Measurements from ENCODE around the gene HCAR2. TPM values are rescaled to one million over a fixed set of nuclear protein-coding genes. Genes with fewer than 3 reads are reported as not detected.

HCAR2 gene
- total RNA-seq, 1 experiment from 2014 or later, result not detected

DNA sequence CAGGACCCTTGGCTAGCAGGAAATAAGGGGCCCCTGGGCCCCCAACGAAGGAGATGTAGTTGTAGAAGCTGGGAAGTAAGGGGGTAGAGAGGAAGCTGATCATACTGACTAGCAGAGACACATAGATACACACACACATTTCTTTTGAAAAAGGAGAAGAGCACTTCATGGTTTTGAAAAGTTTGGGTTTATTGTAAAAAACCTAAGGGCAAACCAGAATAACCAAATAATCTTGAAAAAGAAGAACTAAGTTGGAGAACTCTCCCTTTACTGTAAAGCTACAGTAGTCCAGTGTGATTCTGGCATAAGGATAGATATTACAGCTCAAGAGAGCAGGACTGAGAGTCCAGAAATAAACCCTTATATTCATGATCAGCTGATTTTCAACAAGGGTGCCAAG, 19.2 kb upstream of the HCAR2 start:
- H2AFZ ChIP-seq (ENCODE audit: low read depth, low read length, poor library complexity, severe bottlenecking), result no peak overlapping the region
- DNase-seq (ENCODE audit: low read depth, low spot score), result no peak
- intact Hi-C loops (cut with micrococcal nuclease), result no loop called here
- H3K27ac ChIP-seq (ENCODE audit: low read depth, low read length), result no peak overlapping the region
- BruUV-seq (replicated peaks), result no TSS peak
- no peak for ATAC-seq
- peaks cover 24 to 35% of the 10 kb centered on the region in 2 experiments for H3K4me1 ChIP-seq (ENCODE audit: control insufficient read depth in 1 of 2, insufficient read depth in 2 of 2, low read length in 2 of 2)
- ChIA-PET POLR2A (no interaction called here), CTCF (no interaction called here), RAD21 (ENCODE audit: low non-redundant PET in 1 of 2, low total read pairs in 2 of 2, uncharacterized antibody in 2 of 2, unreplicated experiment in 2 of 2) (no interaction called here)
- H3K9ac ChIP-seq (ENCODE audit: low read length), result no peak overlapping the region
- H3K9me3 ChIP-seq (ENCODE audit: control insufficient read depth in 1 of 2, insufficient read depth in 1 of 2, low read depth in 1 of 2, low read length in 2 of 2), result no peaks in the 10 kb centered on the region
- H3K4me2 ChIP-seq (ENCODE audit: low read length), result no peak overlapping the region
- H3K79me2 ChIP-seq (ENCODE audit: insufficient read depth, low read length), result no peaks in the 10 kb centered on the region
- H3K4me3 ChIP-seq (replicated peaks in 1 of 2; ENCODE audit: low read depth in 1 of 2, low read length in 2 of 2), result no peak overlapping the region
- H3K9me2 ChIP-seq (ENCODE audit: insufficient read depth), result no peaks in the 10 kb centered on the region
- H3K27me3 ChIP-seq (ENCODE audit: insufficient read depth, low read length), result no peaks in the 10 kb centered on the region
- no peaks in the 10 kb centered on the region for H3K36me3 ChIP-seq (ENCODE audit: control insufficient read depth in 1 of 2, insufficient read depth in 2 of 2, low read length in 2 of 2)
- TF ChIP-seq, protein P1, sequence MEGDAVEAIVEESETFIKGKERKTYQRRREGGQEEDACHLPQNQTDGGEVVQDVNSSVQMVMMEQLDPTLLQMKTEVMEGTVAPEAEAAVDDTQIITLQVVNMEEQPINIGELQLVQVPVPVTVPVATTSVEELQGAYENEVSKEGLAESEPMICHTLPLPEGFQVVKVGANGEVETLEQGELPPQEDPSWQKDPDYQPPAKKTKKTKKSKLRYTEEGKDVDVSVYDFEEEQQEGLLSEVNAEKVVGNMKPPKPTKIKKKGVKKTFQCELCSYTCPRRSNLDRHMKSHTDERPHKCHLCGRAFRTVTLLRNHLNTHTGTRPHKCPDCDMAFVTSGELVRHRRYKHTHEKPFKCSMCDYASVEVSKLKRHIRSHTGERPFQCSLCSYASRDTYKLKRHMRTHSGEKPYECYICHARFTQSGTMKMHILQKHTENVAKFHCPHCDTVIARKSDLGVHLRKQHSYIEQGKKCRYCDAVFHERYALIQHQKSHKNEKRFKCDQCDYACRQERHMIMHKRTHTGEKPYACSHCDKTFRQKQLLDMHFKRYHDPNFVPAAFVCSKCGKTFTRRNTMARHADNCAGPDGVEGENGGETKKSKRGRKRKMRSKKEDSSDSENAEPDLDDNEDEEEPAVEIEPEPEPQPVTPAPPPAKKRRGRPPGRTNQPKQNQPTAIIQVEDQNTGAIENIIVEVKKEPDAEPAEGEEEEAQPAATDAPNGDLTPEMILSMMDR (IDR thresholded peaks at IDR 0.05 in 2 of 3, conservative IDR thresholded peaks at IDR 0.05 in 1 of 3; ENCODE audit: borderline replicate concordance in 1 of 3, insufficient read depth in 1 of 3, low read depth in 2 of 3, low read length in 2 of 3), result no peak
- TF ChIP-seq EZH2 (IDR thresholded peaks at IDR 0.05), result no peak
- no peak for TF ChIP-seq FOSL1 (IDR thresholded peaks at IDR 0.05; ENCODE audit: low read depth)
- TF ChIP-seq ZBTB33 (IDR thresholded peaks at IDR 0.05; ENCODE audit: extremely low read depth, insufficient replicate concordance, low read length), result no peak
- TF ChIP-seq, protein P2, sequence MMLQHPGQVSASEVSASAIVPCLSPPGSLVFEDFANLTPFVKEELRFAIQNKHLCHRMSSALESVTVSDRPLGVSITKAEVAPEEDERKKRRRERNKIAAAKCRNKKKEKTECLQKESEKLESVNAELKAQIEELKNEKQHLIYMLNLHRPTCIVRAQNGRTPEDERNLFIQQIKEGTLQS (IDR thresholded peaks at IDR 0.05), result no peak
- TF ChIP-seq EGR1 (IDR thresholded peaks at IDR 0.05; ENCODE audit: low read depth), result no peak
- TF ChIP-seq SIN3A (IDR thresholded peaks at IDR 0.05; ENCODE audit: low read depth), result no peak
- TF ChIP-seq MAX (IDR thresholded peaks at IDR 0.05), result no peak
- TF ChIP-seq, protein P3, sequence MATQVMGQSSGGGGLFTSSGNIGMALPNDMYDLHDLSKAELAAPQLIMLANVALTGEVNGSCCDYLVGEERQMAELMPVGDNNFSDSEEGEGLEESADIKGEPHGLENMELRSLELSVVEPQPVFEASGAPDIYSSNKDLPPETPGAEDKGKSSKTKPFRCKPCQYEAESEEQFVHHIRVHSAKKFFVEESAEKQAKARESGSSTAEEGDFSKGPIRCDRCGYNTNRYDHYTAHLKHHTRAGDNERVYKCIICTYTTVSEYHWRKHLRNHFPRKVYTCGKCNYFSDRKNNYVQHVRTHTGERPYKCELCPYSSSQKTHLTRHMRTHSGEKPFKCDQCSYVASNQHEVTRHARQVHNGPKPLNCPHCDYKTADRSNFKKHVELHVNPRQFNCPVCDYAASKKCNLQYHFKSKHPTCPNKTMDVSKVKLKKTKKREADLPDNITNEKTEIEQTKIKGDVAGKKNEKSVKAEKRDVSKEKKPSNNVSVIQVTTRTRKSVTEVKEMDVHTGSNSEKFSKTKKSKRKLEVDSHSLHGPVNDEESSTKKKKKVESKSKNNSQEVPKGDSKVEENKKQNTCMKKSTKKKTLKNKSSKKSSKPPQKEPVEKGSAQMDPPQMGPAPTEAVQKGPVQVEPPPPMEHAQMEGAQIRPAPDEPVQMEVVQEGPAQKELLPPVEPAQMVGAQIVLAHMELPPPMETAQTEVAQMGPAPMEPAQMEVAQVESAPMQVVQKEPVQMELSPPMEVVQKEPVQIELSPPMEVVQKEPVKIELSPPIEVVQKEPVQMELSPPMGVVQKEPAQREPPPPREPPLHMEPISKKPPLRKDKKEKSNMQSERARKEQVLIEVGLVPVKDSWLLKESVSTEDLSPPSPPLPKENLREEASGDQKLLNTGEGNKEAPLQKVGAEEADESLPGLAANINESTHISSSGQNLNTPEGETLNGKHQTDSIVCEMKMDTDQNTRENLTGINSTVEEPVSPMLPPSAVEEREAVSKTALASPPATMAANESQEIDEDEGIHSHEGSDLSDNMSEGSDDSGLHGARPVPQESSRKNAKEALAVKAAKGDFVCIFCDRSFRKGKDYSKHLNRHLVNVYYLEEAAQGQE (IDR thresholded peaks at IDR 0.05; ENCODE audit: low read depth), result no peak
- no peak for TF ChIP-seq ZFX (IDR thresholded peaks at IDR 0.05)
- no peak for TF ChIP-seq POLR2AphosphoS5 (IDR thresholded peaks at IDR 0.05; ENCODE audit: low read depth, low read length)
- TF ChIP-seq POLR2A (IDR thresholded peaks at IDR 0.05; ENCODE audit: borderline replicate concordance, extremely low read depth, insufficient read depth, insufficient read length), result no peak
- TF ChIP-seq SP1 (IDR thresholded peaks at IDR 0.05; ENCODE audit: low read depth), result no peak
- TF ChIP-seq CEBPB (IDR thresholded peaks at IDR 0.05; ENCODE audit: low read depth), result no peak
- TF ChIP-seq RAD21 (IDR thresholded peaks at IDR 0.05; ENCODE audit: low read depth), result no peak
- no peaks in the 10 kb centered on the region for H4K20me1 ChIP-seq (ENCODE audit: insufficient read depth)

Measured in HCT116 (cell line).